Measurements from ENCODE around the gene ACP4. TPM values are rescaled to one million over a fixed set of nuclear protein-coding genes. Genes with fewer than 3 reads are reported as not detected.
A peak's percentile ranks its signal among the peaks of the same experiment; 100 is the strongest.
"Not testable (repeated sequence)": the region's sequence is repeated elsewhere in the genome, so short reads cannot be mapped to it uniquely, and the experiment has no call there.

Gene ACP4
- total RNA-seq, 2 donors from 2014 or later = not detected

GRCh38 chr19:50783848-50784152 is 6.4 kb upstream of the ACP4 start:
- H3K27ac Mint-ChIP-seq = peak overlapping the region in 1 of 2 donors; percentile 25
- not testable (repeated sequence) for H3K4me3 Mint-ChIP-seq; ATAC-seq; H3K4me1 Mint-ChIP-seq (ENCODE audit: low read depth in 2 of 2); H3K9me3 Mint-ChIP-seq; H3K36me3 Mint-ChIP-seq; DNase-seq (ENCODE audit: low spot score)
- H3K27me3 Mint-ChIP-seq = peaks cover 17 to 20% of the 10 kb centered on the region in 2 donors

DNA sequence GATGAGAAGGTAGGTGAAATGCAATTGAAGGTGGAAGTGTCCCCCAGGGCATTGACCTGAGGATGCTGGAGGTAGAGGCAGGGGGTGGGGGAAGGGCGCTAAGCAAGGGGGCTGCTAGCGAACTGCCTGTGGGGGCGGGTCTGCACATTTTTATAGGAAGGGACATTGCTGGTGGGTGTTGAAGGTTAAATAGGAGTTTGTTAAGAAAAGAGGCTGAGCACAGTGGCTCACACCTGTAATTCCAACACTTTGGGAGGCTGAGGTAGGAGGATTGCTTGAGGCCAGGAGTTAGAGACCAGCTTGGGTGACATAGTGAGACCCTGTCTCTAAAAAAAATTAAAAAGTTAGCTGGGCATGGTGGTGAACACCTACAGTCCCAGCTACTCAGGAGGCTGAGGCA is 5.5 kb upstream of the ACP4 start:
- DNase-seq (ENCODE audit: low spot score) (no peak), ATAC-seq (no peak)
- Mint-ChIP-seq H3K9me3 (no peaks in the 10 kb centered on the region), H3K27me3 (peaks cover 8 to 11% of the 10 kb centered on the region in 2 donors), H3K4me1 (ENCODE audit: low read depth in 2 of 2) (peaks cover 0 to 7% of the 10 kb centered on the region in 2 donors), H3K4me3 (no peak overlapping the region), H3K27ac (no peak overlapping the region), H3K36me3 (no peaks in the 10 kb centered on the region)

GRCh38 chr19:50785329-50785728 is 4.9 kb upstream of the ACP4 start:
- no peak for ATAC-seq

DNA sequence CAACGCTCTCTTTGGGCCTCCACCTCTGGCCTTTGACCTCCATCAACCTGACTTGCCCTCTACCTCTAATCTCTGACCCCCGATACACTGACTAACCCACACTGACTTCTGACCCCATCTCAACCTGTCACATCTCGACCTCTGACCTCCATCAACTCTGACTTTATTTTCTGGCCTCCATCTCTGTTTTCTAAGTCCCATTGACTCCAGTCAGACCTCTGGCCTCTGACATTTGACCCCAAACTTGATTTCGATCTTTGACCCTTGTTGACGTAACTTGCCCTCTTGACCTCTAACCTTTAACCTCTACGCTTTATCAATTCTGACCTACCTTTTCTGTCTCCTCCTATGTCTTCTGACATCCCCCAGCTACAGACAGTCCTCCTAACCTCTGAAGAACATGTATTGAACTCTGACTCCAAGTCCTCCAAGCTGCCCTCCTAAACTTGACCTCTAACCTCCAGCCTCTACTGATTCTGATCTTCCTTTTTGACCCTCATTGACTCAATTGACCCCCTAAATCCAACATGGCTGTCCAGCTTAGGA is 780 bp downstream of the ACP4 start:
- H3K36me3 Mint-ChIP-seq = no peaks in the 10 kb centered on the region
- DNase-seq (ENCODE audit: low spot score) (no peak), ATAC-seq (no peak)
- no peaks in the 10 kb centered on the region for H3K27me3 Mint-ChIP-seq
- no peak overlapping the region for H3K27ac Mint-ChIP-seq
- no peak overlapping the region for H3K4me3 Mint-ChIP-seq
- peaks cover 4% of the 10 kb centered on the region in 2 donors for H3K4me1 Mint-ChIP-seq (ENCODE audit: low read depth in 2 of 2)
- no peaks in the 10 kb centered on the region for H3K9me3 Mint-ChIP-seq

More at GRCh38 chr19:50785329-50785728, 4.9 kb upstream of the ACP4 start:
- H3K36me3 Mint-ChIP-seq = no peaks in the 10 kb centered on the region
- H3K4me1 Mint-ChIP-seq (ENCODE audit: low read depth in 2 of 2) = peaks cover 0 to 7% of the 10 kb centered on the region in 2 donors
- DNase-seq (ENCODE audit: low spot score) = no peak
- peaks cover 6% of the 10 kb centered on the region in 2 donors for H3K27me3 Mint-ChIP-seq
- no peak overlapping the region for H3K4me3 Mint-ChIP-seq
- no peak overlapping the region for H3K27ac Mint-ChIP-seq
- H3K9me3 Mint-ChIP-seq = no peaks in the 10 kb centered on the region

GRCh38 chr19:50791594-50792271 is 1.5 kb downstream of the ACP4 start:
- H3K4me1 Mint-ChIP-seq (ENCODE audit: low read depth in 2 of 2) = peaks cover 4% of the 10 kb centered on the region in 2 donors
- DNase-seq (ENCODE audit: low spot score) (no peak), ATAC-seq (no peak)
- H3K9me3 Mint-ChIP-seq = no peaks in the 10 kb centered on the region
- no peak overlapping the region for H3K4me3 Mint-ChIP-seq
- no peaks in the 10 kb centered on the region for H3K36me3 Mint-ChIP-seq
- no peak overlapping the region for H3K27ac Mint-ChIP-seq
- no peaks in the 10 kb centered on the region for H3K27me3 Mint-ChIP-seq

GRCh38 chr19:50792272-50793250 is 2.3 kb downstream of the ACP4 start:
- Mint-ChIP-seq H3K4me1 (ENCODE audit: low read depth in 2 of 2) (peaks cover 4% of the 10 kb centered on the region in 2 donors), H3K27ac (no peak overlapping the region), H3K4me3 (no peak overlapping the region), H3K27me3 (no peaks in the 10 kb centered on the region), H3K36me3 (no peaks in the 10 kb centered on the region), H3K9me3 (no peaks in the 10 kb centered on the region)
- ATAC-seq = no peak
- DNase-seq (ENCODE audit: low spot score) = no peak

DNA sequence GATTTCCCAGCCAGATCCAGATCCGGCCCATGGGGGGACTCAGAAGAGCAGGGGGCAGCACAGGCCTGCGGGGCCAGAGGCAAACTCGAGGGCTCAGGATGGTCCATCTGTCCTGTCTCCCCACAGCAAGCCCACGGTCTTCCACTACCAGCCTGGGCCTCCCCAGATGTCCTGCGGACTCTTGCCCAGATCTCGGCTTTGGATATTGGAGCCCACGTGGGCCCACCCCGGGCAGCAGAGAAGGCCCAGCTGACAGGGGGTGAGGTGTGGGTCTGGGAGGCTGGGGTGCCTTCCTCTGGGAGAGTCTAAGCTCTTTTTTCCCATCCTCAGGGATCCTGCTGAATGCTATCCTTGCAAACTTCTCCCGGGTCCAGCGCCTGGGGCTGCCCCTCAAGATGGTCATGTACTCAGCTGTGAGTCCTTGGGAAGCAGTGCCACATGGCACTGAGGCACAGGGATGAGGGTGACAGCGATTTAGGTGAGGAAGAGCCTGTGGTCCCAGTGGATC is 3.4 kb downstream of the ACP4 start:
- Mint-ChIP-seq H3K4me1 (ENCODE audit: low read depth in 2 of 2) (peaks cover 4% of the 10 kb centered on the region in 2 donors), H3K27me3 (no peaks in the 10 kb centered on the region), H3K9me3 (no peaks in the 10 kb centered on the region), H3K4me3 (no peak overlapping the region), H3K27ac (no peak overlapping the region), H3K36me3 (no peaks in the 10 kb centered on the region)
- DNase-seq (ENCODE audit: low spot score) (no peak), ATAC-seq (no peak)

- no peak overlapping the region for H3K4me3 Mint-ChIP-seq
- ATAC-seq (peak in 1 of 2 donors; percentile 21), DNase-seq (ENCODE audit: low spot score) (no peak)
- peaks cover 4% of the 10 kb centered on the region in 2 donors for H3K4me1 Mint-ChIP-seq (ENCODE audit: low read depth in 2 of 2)
- no peaks in the 10 kb centered on the region for H3K36me3 Mint-ChIP-seq
- no peak overlapping the region for H3K27ac Mint-ChIP-seq
- no peaks in the 10 kb centered on the region for H3K27me3 Mint-ChIP-seq
- no peaks in the 10 kb centered on the region for H3K9me3 Mint-ChIP-seq
Observed at GRCh38 chr19:50794074-50794875, 4.1 kb downstream of the ACP4 start.

GRCh38 chr19:50794876-50795663 is 4.9 kb downstream of the ACP4 start:
- ATAC-seq = peak in 1 of 2 donors; percentile 41
- H3K4me1 Mint-ChIP-seq (ENCODE audit: low read depth in 2 of 2) = peaks cover 4% of the 10 kb centered on the region in 2 donors
- no peaks in the 10 kb centered on the region for H3K9me3 Mint-ChIP-seq
- no peak overlapping the region for H3K27ac Mint-ChIP-seq
- no peak for DNase-seq (ENCODE audit: low spot score)
- H3K4me3 Mint-ChIP-seq = no peak overlapping the region
- no peaks in the 10 kb centered on the region for H3K27me3 Mint-ChIP-seq
- no peaks in the 10 kb centered on the region for H3K36me3 Mint-ChIP-seq

- peaks cover 4 to 7% of the 10 kb centered on the region in 2 donors for H3K4me1 Mint-ChIP-seq (ENCODE audit: low read depth in 2 of 2)
- no peak overlapping the region for H3K4me3 Mint-ChIP-seq
- no peaks in the 10 kb centered on the region for H3K27me3 Mint-ChIP-seq
- no peaks in the 10 kb centered on the region for H3K9me3 Mint-ChIP-seq
- DNase-seq (ENCODE audit: low spot score) = no peak
- H3K27ac Mint-ChIP-seq = no peak overlapping the region
- no peak for ATAC-seq
- peaks cover under 1% of the 10 kb centered on the region for H3K36me3 Mint-ChIP-seq
Observed at GRCh38 chr19:50795664-50796073, 5.5 kb downstream of the ACP4 start.

DNA sequence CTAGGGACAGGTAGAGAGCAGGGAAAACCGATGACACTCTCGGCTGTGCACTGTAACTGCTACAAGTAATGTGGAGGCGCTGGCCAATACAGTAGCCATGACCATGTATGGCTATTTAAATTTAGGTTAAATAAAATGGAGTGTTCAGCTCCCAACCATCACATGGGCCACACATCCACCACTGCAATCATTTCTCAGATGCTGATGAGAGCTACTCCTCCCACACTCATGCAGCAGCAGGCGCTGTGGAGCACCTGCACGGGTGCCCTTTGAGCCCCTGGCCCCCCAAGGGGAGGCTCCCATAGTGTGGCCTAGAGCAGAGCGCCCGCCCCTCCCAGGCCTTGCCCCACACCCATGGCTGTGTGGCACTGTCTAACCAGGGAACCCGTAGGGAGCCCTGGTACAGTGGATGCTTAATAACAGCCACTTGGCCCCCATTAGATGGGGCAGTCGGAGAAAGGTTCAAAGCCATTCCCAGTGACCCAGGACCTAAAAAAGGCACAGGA is 6.0 kb downstream of the ACP4 start:
- H3K36me3 Mint-ChIP-seq = peaks cover 5% of the 10 kb centered on the region

DNA sequence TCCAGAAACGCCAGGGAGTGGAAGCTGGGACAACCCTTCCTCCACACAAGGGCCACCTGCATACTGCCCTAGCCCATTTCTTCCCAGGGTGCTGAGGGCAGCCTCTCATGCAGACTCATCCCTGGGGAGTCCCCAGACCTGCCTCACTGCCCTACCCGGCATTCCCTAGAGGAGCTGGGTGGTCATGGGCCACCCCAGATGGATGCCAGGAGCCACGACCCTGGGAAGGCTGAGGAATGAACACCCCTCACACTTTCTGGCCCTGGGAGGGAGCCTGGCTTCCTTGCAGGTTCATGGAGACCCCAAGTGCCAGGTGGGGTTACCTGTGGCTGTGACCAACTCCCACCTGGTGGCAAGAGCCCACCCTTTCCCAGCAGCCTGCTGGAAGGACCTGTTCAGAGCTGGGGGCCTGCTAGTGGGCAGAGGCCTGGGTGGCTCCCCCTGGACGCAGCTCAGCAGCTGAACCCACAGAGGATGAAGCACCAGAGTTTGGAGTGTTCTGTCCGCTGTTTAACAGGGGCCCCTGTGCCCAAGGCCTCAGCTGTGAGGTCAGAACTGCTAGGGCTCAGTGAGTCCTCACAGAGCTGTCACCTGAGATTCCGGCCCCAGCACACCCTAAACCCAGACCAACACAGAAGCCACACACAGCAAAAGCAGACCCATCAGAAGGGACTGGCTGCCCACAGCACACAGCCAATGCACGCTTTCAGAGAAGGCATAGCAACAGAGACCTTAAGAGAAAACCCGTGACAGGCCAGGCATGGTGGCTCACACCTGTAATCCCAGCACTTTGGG is 6.6 kb downstream of the ACP4 start:
- Mint-ChIP-seq H3K4me3 (no peak overlapping the region), H3K27me3 (no peaks in the 10 kb centered on the region), H3K4me1 (ENCODE audit: low read depth in 2 of 2) (peaks cover 6 to 8% of the 10 kb centered on the region in 2 donors), H3K27ac (no peak overlapping the region), H3K36me3 (peaks cover 7% of the 10 kb centered on the region), H3K9me3 (no peaks in the 10 kb centered on the region)
- no peak for ATAC-seq
- no peak for DNase-seq (ENCODE audit: low spot score)

More for the DNA sequence above, 6.0 kb downstream of the ACP4 start:
- H3K4me3 Mint-ChIP-seq = no peak overlapping the region
- ATAC-seq (no peak), DNase-seq (ENCODE audit: low spot score) (no peak)
- peaks cover 6 to 9% of the 10 kb centered on the region in 2 donors for H3K4me1 Mint-ChIP-seq (ENCODE audit: low read depth in 2 of 2)
- H3K9me3 Mint-ChIP-seq = no peaks in the 10 kb centered on the region
- no peak overlapping the region for H3K27ac Mint-ChIP-seq
- no peaks in the 10 kb centered on the region for H3K27me3 Mint-ChIP-seq
